SK-N-SH treated with all-trans-retinoic acid at 6 μM for 48 hours (cell line): ENCODE data around the gene SRMS.

Source experiments
- ARNTL ChIP-seq: fragments of 450-650 bp; formaldehyde crosslinking; IDR thresholded peaks from 2 replicates; pipeline ENCODE4 v1.5.0; 2020; ENCODE audit warnings: low read depth, mild to moderate bottlenecking, moderate library complexity, borderline replicate concordance
- CSDC2 ChIP-seq: fragments of 250-450 bp; sonication (Bioruptor Pico); IDR thresholded peaks from 2 replicates; pipeline ENCODE4 v1.5.0; 2020; ENCODE audit warnings: mild to moderate bottlenecking, moderate library complexity
- ESRRG ChIP-seq: fragments of 250-450 bp; sonication (Bioruptor Pico); IDR thresholded peaks from 2 replicates; pipeline ENCODE4 v1.6.1; 2021; ENCODE audit warnings: mild to moderate bottlenecking
- GLIS3 ChIP-seq: fragments of 250-450 bp; sonication (Bioruptor Pico); IDR thresholded peaks from 2 replicates; pipeline ENCODE4 v1.5.0; 2020; ENCODE audit warnings: mild to moderate bottlenecking, moderate library complexity
- ISL1 ChIP-seq: fragments of 250-450 bp; sonication (Bioruptor Pico); IDR thresholded peaks from 2 replicates; pipeline ENCODE4 v2.1.2; 2022; ENCODE audit warnings: mild to moderate bottlenecking, moderate library complexity
- PATZ1 ChIP-seq: fragments of 250-450 bp; sonication (Bioruptor Pico); IDR thresholded peaks from 2 replicates; pipeline ENCODE4 v1.8.0; 2020; ENCODE audit warnings: mild to moderate bottlenecking, moderate library complexity, borderline replicate concordance
- RARB ChIP-seq: fragments of 250-450 bp; sonication (Bioruptor Pico); IDR thresholded peaks from 2 replicates; pipeline ENCODE4 v1.8.0; 2021; ENCODE audit warnings: mild to moderate bottlenecking, moderate library complexity
- TCF4 ChIP-seq: fragments of 250-450 bp; sonication (Bioruptor Pico); IDR thresholded peaks from 2 replicates; pipeline ENCODE4 v1.8.0; 2021; ENCODE audit warnings: mild to moderate bottlenecking, moderate library complexity, borderline replicate concordance
- TOX ChIP-seq: fragments of 250-450 bp; sonication (Bioruptor Pico); IDR thresholded peaks from 2 replicates; pipeline ENCODE4 v1.8.0; 2021; ENCODE audit warnings: mild to moderate bottlenecking, moderate library complexity, borderline replicate concordance
- TSHZ2 ChIP-seq: fragments of 250-450 bp; sonication (Bioruptor Pico); IDR thresholded peaks from 2 replicates; pipeline ENCODE4 v1.5.0; 2020; ENCODE audit warnings: mild to moderate bottlenecking, moderate library complexity
- ZFP3 ChIP-seq: fragments of 250-450 bp; sonication (Bioruptor Pico); IDR thresholded peaks from 2 replicates; pipeline ENCODE4 v1.5.0; 2020; ENCODE audit warnings: mild to moderate bottlenecking, moderate library complexity
- ZNF565 ChIP-seq: fragments of 450-650 bp; formaldehyde crosslinking; conservative IDR thresholded peaks from 2 replicates; pipeline ENCODE4 v1.5.0; 2020; ENCODE audit warnings: low read depth, mild to moderate bottlenecking, moderate library complexity

- no peak for TF ChIP-seq RARB
- no peak for TF ChIP-seq PATZ1 (CRISPR knock-in tag)
- TF ChIP-seq TSHZ2: no peak
- no peak for TF ChIP-seq ZFP3 (CRISPR knock-in tag)
- TF ChIP-seq ESRRG (CRISPR knock-in tag): no peak
- TF ChIP-seq CSDC2: no peak
- TF ChIP-seq GLIS3 (CRISPR knock-in tag): no peak
- no peak for TF ChIP-seq ARNTL (CRISPR knock-in tag)
- TF ChIP-seq ISL1 (CRISPR knock-in tag): no peak
- TF ChIP-seq TOX (CRISPR knock-in tag): no peak
- TF ChIP-seq ZNF565 (CRISPR knock-in tag): no peak
- TF ChIP-seq TCF4 (CRISPR knock-in tag): no peak
Measured at GRCh38 chr20:63551068-63551467, 3.5 kb upstream of the SRMS start.
